ENCODE results near the gene REV3L. TPM values are rescaled to one million over a fixed set of nuclear protein-coding genes. Genes with fewer than 3 reads are reported as not detected.

The REV3L gene
- total RNA-seq, 1 experiment from 2014 or later: 12.8 TPM

- Histone ChIP-seq H3K9me3 (ENCODE audit: control insufficient read depth in 1 of 2, insufficient read depth in 1 of 2, low read depth in 1 of 2, low read length in 2 of 2) (no peaks in the 10 kb centered on the region), H3K9me2 (ENCODE audit: insufficient read depth) (no peaks in the 10 kb centered on the region), H3K9ac (ENCODE audit: low read length) (no peak overlapping the region), H3K4me2 (ENCODE audit: low read length) (no peak overlapping the region), H3K36me3 (ENCODE audit: control insufficient read depth in 1 of 2, insufficient read depth in 2 of 2, low read length in 2 of 2) (no peaks in the 10 kb centered on the region), H2AFZ (ENCODE audit: low read depth, low read length, poor library complexity, severe bottlenecking) (no peak overlapping the region), H4K20me1 (ENCODE audit: insufficient read depth) (no peaks in the 10 kb centered on the region), H3K79me2 (ENCODE audit: insufficient read depth, low read length) (no peaks in the 10 kb centered on the region), H3K4me3 (replicated peaks in 1 of 2; ENCODE audit: low read depth in 1 of 2, low read length in 2 of 2) (no peak overlapping the region), H3K4me1 (ENCODE audit: control insufficient read depth in 1 of 2, insufficient read depth in 2 of 2, low read length in 2 of 2) (no peaks in the 10 kb centered on the region), H3K27ac (ENCODE audit: low read depth, low read length) (no peak overlapping the region), H3K27me3 (ENCODE audit: insufficient read depth, low read length) (no peaks in the 10 kb centered on the region)
- DNase-seq (ENCODE audit: low read depth, low spot score) (no peak), ATAC-seq (no peak)
- intact Hi-C loops (cut with micrococcal nuclease): no loop called here
- ChIA-PET CTCF (no interaction called here), POLR2A (no interaction called here), RAD21 (ENCODE audit: low non-redundant PET in 1 of 2, low total read pairs in 2 of 2, uncharacterized antibody in 2 of 2, unreplicated experiment in 2 of 2) (no interaction called here)
- BruUV-seq (replicated peaks): no TSS peak
- TF ChIP-seq MAX (IDR thresholded peaks at IDR 0.05) (no peak), ELF1 (IDR thresholded peaks at IDR 0.05; ENCODE audit: borderline replicate concordance, low read depth) (no peak), ZBTB33 (IDR thresholded peaks at IDR 0.05; ENCODE audit: extremely low read depth, insufficient replicate concordance, low read length) (no peak), SP1 (IDR thresholded peaks at IDR 0.05; ENCODE audit: low read depth) (no peak)
Observed at GRCh38 chr6:111523484-111524167, 40.6 kb upstream of the REV3L start.

- intact Hi-C loops (cut with micrococcal nuclease): no loop called here
- H4K20me1 ChIP-seq (ENCODE audit: insufficient read depth): no peaks in the 10 kb centered on the region
- H3K36me3 ChIP-seq (ENCODE audit: control insufficient read depth in 1 of 2, insufficient read depth in 2 of 2, low read length in 2 of 2): no peaks in the 10 kb centered on the region
- H3K9ac ChIP-seq (ENCODE audit: low read length): no peak overlapping the region
- no peaks in the 10 kb centered on the region for H3K4me1 ChIP-seq (ENCODE audit: control insufficient read depth in 1 of 2, insufficient read depth in 2 of 2, low read length in 2 of 2)
- no peaks in the 10 kb centered on the region for H3K79me2 ChIP-seq (ENCODE audit: insufficient read depth, low read length)
- no peak overlapping the region for H3K4me2 ChIP-seq (ENCODE audit: low read length)
- CTCF ChIA-PET: no interaction called here
- H3K27ac ChIP-seq (ENCODE audit: low read depth, low read length): no peak overlapping the region
- DNase-seq (ENCODE audit: low read depth, low spot score) (no peak), ATAC-seq (no peak)
- RAD21 ChIA-PET (ENCODE audit: low non-redundant PET in 1 of 2, low total read pairs in 2 of 2, uncharacterized antibody in 2 of 2, unreplicated experiment in 2 of 2): no interaction called here
- TF ChIP-seq ZNF274 (IDR thresholded peaks at IDR 0.05; ENCODE audit: low read depth, low read length) (no peak), CEBPB (IDR thresholded peaks at IDR 0.05; ENCODE audit: low read depth) (no peak), TCF7L2 (IDR thresholded peaks at IDR 0.05; ENCODE audit: borderline replicate concordance, extremely low read depth, insufficient read depth, insufficient read length) (no peak), POLR2AphosphoS5 (IDR thresholded peaks at IDR 0.05; ENCODE audit: low read depth, low read length) (no peak), EZH2phosphoT487 (IDR thresholded peaks at IDR 0.05; ENCODE audit: borderline replicate concordance) (no peak), SRF (IDR thresholded peaks at IDR 0.05; ENCODE audit: low read depth) (no peak), RAD21 (IDR thresholded peaks at IDR 0.05; ENCODE audit: low read depth) (no peak), SP1 (IDR thresholded peaks at IDR 0.05; ENCODE audit: low read depth) (no peak), SIN3A (IDR thresholded peaks at IDR 0.05; ENCODE audit: low read depth) (no peak), MAX (IDR thresholded peaks at IDR 0.05) (no peak), EZH2 (IDR thresholded peaks at IDR 0.05) (no peak), CBX3 (IDR thresholded peaks at IDR 0.05; ENCODE audit: low read depth) (no peak), EGR1 (IDR thresholded peaks at IDR 0.05; ENCODE audit: low read depth) (no peak), ELF1 (IDR thresholded peaks at IDR 0.05; ENCODE audit: borderline replicate concordance, low read depth) (no peak), FOSL1 (IDR thresholded peaks at IDR 0.05; ENCODE audit: low read depth) (no peak), ZFX (IDR thresholded peaks at IDR 0.05) (no peak), POLR2A (IDR thresholded peaks at IDR 0.05; ENCODE audit: borderline replicate concordance, extremely low read depth, insufficient read depth, insufficient read length) (no peak), ATF3 (IDR thresholded peaks at IDR 0.05) (no peak)
- no peaks in the 10 kb centered on the region for H3K27me3 ChIP-seq (ENCODE audit: insufficient read depth, low read length)
- POLR2A ChIA-PET: no interaction called here
- H3K4me3 ChIP-seq (replicated peaks in 1 of 2; ENCODE audit: low read depth in 1 of 2, low read length in 2 of 2): no peak overlapping the region
- BruUV-seq (replicated peaks): no TSS peak
- H3K9me2 ChIP-seq (ENCODE audit: insufficient read depth): no peaks in the 10 kb centered on the region
- no peaks in the 10 kb centered on the region for H3K9me3 ChIP-seq (ENCODE audit: control insufficient read depth in 1 of 2, insufficient read depth in 1 of 2, low read depth in 1 of 2, low read length in 2 of 2)
- H2AFZ ChIP-seq (ENCODE audit: low read depth, low read length, poor library complexity, severe bottlenecking): no peak overlapping the region
Observed at GRCh38 chr6:111522393-111523020, 39.5 kb upstream of the REV3L start.
